Epithelial cell of esophagus (primary cell): ENCODE results near the gene SIGLEC7.

ENCODE experiments used
- DNase-seq: peaks from one replicate; pipeline ENCODE4 v3.0.0; 2010; ENCODE audit warnings: low read depth
- H3K4me3 ChIP-seq: 2 replicates; pipeline ENCODE4 v1.5.1; 2011; ENCODE audit warnings: mild to moderate bottlenecking, low read length, control low read depth
- TF ChIP-seq, protein P1 (sequence below): IDR thresholded peaks from 2 replicates; pipeline ENCODE4 v1.5.1; 2011; ENCODE audit warnings: low read depth, mild to moderate bottlenecking, low read length, control low read depth, inconsistent platforms; ENCODE audit not compliant: insufficient read depth; ENCODE audit errors: missing control alignments

Gene SIGLEC7

DNA sequence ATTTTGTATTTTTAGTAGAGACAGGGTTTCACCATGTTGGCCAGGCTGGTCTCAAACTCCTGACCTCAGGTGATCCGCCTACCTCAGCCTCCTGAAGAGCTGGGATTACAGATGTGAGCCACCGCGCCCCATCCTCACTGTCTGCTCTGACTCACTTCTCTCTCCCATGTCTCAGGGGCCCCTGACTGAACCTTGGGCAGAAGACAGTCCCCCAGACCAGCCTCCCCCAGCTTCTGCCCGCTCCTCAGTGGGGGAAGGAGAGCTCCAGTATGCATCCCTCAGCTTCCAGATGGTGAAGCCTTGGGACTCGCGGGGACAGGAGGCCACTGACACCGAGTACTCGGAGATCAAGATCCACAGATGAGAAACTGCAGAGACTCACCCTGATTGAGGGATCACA is 12.4 kb upstream of the SIGLEC7 start:
- TF ChIP-seq, protein P1, sequence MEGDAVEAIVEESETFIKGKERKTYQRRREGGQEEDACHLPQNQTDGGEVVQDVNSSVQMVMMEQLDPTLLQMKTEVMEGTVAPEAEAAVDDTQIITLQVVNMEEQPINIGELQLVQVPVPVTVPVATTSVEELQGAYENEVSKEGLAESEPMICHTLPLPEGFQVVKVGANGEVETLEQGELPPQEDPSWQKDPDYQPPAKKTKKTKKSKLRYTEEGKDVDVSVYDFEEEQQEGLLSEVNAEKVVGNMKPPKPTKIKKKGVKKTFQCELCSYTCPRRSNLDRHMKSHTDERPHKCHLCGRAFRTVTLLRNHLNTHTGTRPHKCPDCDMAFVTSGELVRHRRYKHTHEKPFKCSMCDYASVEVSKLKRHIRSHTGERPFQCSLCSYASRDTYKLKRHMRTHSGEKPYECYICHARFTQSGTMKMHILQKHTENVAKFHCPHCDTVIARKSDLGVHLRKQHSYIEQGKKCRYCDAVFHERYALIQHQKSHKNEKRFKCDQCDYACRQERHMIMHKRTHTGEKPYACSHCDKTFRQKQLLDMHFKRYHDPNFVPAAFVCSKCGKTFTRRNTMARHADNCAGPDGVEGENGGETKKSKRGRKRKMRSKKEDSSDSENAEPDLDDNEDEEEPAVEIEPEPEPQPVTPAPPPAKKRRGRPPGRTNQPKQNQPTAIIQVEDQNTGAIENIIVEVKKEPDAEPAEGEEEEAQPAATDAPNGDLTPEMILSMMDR: no peak
- DNase-seq: no peak
- H3K4me3 ChIP-seq: no peak overlapping the region

DNA sequence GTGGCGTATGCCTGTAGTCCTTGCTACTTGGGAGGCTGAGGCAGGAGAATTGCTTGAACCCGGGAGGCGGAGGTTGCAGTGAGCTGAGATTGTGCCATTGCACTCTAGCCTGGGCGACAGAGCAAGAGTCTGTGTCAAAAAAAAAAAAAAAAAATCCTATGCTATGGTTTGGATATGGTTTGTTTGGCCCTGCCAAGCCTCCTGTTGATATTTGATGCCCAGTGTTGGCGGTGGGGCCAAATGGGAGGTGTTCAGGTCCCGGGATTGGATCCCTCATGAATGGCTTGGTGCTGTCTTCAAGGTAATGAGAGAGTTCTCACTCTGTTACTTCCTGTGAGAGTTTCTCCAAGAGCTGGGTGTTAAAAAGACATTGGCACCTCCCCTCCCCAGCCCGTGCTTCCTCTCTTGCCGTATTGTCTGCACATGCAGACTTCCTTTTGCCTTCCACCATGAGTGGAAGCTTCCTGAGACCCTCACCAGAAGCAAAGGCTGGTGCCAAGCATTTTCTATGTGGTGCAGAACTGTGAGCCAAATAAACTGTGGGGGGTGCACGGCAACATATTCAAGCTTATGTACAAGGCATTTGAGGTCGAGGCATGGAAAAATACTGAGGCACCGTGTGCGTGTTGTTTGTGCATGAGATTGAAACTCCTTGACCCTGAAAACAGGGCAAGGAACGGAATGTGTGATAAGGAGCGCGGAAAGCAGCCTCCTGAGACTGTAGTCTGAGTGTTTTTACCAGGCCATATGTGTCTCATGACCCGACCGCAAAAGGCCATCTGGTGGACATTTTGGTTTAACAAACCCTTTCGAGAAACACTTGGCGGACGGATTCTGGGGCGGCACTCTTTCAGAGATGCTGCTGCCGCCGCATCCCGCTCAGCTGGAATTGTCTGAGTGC is 10.1 kb upstream of the SIGLEC7 start:
- no peak for DNase-seq
- TF ChIP-seq, protein P1: no peak
- no peak overlapping the region for H3K4me3 ChIP-seq

DNA sequence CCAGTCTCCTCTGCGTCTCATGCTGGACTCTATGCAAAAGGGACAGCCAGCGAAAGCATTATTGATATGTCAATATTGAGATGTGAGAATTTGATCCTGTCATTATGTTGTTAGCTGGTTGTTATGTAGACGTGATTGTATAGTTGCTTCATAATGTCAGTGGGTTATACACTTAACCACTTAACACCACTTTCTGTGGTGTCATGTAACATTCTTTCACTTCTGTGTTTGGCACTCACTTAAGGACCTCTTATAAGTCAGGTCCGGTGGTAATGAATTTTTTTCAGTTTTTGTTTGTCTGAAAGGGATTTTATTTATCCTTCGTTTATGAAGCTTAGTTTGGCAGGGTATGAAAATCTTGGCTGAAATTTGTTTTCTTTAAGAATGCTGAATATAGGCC is 7.1 kb upstream of the SIGLEC7 start:
- TF ChIP-seq, protein P1: no peak
- DNase-seq: no peak
- H3K4me3 ChIP-seq: no peak overlapping the region

DNA sequence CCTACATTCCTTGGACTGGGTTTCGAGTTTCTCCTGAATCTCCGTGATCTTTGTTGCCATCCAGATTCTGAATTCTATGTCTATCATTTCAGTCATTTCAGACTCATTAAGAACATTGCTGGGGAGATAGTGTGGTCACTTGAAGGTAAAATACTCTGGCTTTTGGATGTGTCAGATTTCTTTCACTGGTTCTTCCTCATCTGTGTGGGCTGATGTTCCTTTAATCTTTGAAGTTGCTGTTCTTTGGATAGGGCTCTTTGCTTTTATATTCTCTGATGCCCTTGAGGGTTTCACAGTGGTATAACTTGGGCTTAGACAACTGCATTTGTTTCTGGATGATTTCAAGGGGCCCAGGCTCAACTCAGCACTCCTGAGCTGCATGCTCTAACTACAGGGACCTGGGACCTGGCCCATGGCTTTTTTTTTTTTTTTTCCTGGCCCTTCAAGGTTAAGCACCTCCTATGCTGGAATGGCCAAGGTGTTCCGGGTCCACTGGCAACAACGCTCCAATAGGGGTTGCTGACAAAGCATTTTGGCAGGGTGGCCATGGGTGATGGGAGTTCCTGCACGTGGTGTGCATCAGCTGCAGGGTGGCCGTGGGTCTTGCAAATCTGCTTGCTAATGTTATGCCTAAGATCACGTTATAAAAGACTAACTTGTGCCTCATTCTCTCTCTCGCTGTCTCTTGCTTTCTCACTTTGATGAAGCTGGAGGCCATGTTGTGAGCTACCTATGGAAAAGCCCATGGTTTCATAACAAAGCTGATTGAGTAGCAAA is 5.9 kb upstream of the SIGLEC7 start:
- no peak for DNase-seq
- H3K4me3 ChIP-seq: no peak overlapping the region
- TF ChIP-seq, protein P1: no peak

DNA sequence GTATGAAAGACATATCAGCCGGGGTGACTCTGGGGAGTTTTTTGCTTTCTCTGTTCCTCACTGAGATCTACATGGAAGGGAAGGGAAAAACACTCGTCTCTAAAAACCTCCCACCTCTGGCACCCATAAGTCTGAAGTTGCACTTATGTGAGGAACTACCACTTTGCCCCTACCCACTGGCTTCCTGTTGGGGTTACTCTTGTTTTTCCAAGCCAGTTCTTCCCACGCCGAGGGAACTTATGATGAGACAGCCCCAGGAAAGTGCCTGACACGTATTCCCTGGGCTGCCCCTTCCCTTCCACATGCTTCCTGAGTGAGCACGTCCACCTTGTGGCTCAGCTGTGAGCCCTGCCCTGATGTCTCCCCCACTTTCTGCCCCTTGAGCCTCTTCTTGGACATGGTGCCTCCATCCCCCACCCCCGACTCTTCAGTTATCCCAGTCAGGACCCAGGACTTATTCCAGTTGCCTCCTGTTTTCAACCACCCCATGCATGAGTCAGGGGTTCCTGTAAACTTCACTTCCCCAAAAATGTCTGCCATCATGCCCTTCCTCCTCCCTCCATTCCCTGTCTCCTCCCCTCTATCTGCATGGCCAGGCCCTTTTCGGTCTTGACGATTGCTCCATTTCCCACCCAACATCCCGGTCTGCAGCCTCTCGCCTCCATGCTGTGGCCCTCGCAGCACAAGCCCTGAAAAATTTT is 5.1 kb upstream of the SIGLEC7 start:
- no peak for DNase-seq
- TF ChIP-seq, protein P1: no peak
- H3K4me3 ChIP-seq: no peak overlapping the region

DNA sequence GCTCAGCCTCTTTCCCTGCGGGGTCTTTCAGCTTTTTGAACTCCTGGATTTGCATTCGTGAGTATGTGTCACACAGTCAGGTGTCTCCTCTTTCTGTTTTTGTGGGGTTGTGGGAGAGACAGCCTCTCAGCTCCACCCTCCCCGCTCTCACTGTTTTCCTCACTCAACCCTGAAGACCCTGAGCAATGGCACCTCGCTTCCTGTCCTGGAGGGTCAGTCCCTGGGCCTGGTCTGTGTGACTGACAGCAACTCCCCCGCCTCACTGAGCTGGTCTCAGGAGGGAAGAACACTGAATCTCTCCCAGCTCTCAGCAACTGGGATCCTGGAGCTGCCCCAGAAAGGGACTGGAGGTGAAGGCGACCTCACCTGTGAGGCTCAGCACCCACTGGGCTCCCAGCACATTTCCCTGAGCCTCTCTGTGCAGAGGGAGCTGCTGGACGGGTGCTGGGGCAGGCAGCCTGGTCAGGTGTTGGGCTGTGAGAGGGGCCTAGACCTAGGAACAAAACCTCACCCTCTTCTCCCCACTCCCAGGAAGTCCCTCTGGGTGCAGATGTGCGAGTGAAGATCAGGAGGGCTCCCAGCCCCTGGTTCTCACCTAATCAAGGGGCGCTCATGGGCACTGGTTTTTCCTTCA is 4.2 kb upstream of the SIGLEC7 start:
- TF ChIP-seq, protein P1: no peak
- DNase-seq: no peak
- no peak overlapping the region for H3K4me3 ChIP-seq
